ENCODE measurements around the gene CMKLR1.
A peak's percentile ranks its signal among the peaks of the same experiment; 100 is the strongest.

The CMKLR1 gene

DNA sequence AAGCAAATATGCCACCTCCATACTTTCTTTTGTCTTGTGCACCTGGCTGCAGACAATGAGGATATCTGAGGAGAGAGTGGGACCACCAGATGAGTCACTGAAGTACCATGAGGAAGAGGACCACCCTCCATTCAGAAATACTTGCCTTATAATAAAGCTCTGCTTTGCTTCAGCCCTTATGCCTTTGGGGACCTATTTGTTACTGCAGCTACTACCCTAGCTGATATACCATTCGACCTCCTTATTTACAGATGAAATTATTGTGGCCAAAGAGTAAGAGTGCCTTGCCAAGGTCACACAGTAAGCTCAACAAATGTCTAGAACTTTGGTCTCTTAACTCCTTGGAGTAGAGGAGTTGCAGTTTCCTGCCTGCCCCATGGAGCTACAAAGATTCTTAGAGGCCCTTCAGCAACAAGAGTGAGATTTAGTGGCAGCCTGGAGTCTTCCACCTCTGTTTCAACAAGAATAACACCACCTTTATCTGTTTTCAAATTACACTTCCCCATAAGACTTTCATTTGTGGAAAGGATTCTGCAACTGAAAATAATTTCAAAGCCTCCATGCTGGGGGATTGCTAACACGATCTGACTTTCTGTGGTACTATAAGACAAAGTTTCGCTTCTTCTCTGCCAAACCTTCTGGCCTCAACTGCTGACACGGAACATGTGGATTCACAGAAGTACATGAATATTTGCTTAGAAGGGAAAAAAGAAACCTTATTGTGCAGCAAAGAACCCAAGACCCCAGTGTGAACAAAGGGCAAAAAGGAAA is 3.6 kb downstream of the CMKLR1 start:
- DNase-seq = no peak

DNA sequence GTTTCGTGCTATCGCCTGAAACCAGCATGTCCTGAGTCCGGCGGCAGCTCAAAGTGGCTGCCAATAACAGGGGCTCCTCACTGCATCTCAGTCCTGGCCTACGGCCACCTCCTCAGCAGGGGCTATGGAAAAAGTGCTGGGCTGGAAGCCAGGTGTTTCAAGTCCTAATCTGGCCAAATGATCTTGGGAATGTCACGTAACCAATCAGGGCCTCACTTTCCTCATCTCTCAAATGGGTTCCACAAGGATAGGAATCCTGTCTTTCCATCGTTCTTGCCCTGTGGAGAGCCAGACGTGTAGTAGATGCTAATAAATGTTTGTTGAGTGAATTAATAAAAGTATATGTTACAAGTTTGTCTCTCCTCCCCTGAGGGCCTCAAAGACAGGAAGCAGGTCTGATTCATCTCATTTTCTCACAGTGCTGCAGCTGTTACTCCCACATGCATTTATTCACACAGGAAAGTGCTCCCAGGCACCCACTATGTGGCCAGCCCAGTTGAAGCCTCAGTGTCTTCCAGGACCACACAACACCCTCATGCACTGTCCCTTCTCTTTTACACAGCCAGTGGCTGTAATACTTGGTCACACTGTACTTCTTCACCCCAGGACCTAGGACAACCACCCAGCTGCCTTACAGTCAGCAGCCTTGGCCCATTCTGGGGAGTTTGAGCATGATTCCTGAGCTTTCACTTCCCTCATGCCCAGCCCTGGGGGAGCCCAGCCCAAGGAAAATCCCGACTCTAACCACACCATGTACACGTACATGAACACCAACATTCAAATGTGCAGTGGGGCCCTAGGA is 5.0 kb downstream of the CMKLR1 start:
- peak; percentile 40 for DNase-seq

DNA sequence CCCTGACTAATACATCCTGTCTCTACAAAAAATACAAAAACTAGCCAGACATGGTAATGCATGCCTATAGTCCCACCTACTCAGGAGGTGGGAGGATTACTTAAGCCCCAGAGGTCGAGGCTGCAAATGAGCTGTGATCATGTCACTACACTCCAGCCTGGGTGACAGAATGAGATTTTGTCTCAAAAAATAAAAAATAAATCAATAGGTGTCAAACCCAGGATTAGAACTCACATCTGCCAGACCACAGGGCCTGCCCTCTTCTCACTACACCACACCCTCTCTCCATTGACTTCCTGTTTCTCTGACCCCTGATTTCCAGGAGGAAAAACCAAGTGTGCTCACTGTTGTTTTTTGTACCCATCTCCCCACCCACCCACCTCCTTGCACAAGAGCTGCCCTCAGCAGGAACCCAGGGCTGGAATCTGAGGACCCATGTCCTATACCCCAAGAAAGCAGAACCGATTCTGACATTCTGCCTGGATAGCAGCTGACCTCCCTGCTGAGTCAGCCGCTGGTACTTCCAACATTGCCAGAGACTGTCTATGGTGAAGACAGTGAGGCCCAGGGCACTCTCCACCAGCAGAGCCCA is 6.2 kb downstream of the CMKLR1 start:
- no peak for DNase-seq

DNA sequence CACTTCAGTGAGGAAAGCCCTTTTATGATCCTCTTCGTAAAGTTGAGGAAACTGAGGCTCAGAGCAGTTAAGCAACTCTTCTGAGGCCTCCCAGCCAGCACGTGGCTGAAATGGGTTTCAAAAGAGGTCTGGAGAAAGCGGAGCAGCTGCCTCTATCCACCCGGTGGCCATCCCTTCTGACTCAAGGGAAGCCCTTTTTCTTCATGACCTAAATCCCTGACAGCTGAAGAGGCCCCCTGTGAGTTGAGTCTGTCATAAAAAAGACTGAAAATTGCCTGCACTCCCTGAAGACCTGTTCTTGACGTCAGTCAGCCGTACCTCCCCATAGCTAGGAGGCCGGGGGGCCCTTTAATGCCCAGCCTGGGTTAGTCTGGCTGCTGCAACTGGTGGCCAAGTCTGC is 10.7 kb downstream of the CMKLR1 start:
- no peak for DNase-seq

DNA sequence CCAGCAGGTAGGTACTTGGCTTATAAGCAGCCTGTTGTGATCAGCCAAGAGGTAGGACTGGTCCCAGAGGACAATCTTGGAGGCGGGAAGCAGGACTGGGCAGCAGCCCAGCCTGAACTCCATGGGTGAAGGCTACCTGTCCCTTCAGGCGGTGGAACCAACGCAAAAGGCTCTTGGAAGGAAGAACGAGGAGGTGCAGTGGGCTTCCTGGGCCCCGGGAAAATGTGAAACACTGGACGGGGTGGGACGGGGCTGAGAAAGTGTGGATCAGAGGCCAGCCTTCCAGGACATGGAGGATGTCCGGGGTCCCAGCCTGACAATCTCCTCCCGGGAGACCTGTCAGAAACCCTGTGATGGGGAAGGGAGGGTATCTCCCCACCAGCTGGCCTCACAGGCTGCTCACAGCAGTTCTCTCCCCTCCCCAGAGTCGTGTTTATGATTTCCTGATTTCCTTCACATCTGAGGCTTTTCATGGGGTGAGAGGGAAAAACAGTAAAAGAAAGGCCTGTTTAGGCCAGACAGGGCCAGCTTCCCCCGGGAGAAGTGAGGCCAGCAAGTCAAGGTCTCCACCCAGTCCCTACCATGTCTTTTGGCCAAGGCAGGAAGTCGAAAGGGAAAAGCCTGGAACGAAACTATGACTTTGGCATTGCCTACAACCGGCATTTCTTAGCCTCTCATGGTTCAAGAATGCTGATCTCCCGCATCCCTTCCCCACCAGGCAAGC is 11.3 kb downstream of the CMKLR1 start:
- DNase-seq = no peak

DNA sequence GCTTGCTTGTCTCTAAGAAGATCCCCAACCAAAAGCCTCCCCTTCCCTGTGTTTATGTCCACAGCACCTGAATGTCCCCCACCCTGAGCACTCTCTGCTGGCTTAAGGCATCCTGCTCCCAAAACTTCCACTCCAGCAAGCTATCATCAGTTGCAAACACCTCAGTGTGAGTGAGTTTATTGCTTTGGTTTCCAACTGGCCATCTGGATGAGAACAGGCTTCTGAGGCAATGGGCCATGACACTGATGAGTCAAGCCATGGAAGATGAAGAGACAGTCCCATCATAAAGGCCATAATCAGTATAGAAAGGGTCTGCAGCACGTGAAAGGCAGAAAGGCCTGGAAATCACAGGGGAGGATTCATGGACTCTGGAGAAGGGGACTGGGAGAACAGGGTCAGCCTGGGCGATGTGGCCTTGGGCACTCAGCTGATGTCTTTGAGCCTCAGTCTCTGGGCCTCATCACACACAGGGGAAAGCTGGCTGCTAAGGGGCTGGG is 12.8 kb downstream of the CMKLR1 start:
- peak; percentile 1 for DNase-seq

DNA sequence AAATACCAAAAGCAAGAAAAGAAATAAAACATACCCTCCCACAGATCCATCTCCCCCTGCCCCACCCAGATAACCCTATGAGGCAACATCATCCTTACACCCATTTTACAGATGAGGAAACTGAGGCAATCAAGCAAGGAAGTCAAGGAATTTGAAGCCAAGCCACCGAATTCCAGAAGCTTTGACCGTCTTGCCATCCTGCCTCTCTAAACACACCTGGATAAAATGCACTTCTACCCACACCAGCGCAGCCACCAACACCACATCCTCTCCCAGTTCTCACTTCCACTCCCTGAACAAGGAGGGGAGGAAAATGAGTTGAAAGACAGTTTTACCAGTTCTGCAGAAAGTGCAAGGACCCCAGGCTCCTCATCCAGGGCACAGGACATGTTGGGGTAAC is 13.6 kb downstream of the CMKLR1 start:
- no peak for DNase-seq

DNA sequence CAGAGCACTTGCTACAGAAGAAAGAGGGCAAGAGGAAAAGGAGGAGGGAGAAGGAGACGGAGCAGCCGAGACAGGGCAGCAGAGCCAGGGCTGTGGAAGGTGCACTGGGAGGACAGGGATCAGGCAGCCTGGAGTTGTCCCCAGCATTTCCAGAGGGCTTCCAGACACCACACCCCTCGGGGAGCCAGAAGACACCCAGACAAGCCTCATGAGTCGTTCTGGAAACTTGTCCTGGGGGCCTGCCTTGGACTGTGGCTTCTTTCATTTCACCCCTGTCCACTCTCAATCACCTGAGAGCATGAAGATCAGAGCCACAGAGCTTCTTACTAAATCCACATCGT is 14.1 kb downstream of the CMKLR1 start:
- no peak for DNase-seq

DNA sequence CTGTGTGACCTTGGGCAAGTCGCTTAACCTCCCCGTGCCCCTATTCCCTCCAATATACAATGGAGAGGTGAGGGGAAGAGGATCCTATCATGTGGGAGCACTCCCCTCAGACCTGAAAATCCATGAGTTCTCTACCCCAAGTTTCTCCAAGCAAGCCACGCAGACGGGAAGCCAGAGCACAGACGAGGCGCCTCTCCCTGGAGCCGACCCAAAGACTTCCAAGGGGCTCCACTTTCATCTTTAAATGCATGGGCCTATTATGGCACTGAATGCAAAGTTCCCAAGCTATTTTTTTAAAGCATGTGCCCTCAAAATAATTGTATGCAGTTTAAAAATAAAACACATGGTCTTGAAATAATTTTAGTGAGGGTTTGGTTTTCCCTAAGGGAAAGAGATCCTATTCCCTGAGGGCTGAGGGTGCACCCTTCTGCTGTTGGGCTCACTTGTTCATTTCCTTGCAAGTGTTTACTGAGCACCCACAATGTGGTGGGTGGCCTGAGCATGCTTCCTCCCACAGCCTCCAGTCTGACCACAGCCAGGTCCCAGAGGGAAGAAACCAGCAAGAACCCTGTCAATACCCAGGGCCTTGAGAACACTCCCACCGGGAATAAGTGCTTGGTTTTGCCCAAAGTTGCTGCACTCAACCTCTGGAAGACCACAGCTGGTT is 14.6 kb downstream of the CMKLR1 start:
- DNase-seq = no peak

DNA sequence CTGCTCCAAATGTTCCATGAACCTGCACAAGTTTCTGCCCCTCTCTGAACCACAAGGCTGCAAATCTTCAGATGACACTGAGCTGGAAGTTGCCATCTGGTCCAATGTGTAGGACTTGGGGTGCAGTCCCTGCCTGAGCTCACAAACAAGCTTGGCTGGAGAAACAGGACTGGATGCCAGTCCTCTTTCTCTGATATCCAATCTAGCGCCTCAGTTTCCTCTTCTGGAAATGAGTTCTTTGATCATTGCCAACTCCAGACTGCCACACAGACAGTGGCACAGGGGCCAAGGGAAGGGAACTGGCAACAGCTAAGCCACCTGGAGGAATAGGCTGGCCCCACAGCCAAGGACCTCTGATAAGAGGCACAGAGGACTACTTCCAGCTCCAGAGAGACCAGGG is 15.5 kb downstream of the CMKLR1 start:
- no peak for DNase-seq

DNA sequence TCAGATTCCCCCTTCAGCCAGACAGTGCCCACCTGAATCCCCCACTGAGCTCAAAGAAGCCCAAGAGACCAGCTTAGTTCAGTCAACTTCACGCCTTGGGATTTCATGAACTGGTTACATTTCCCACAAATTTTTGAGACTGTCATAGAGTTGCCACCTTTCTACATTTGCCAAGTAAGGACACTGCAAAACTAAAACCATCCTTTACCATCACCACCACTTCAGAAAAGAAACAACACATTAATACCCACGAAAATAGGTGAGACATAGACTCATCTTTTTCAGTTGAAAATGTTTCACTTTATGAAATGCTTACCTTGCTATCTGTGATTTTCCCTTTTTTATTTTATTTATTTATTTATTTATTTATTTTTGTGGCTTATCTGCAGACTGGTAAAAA is 16.1 kb downstream of the CMKLR1 start:
- no peak for DNase-seq

DNA sequence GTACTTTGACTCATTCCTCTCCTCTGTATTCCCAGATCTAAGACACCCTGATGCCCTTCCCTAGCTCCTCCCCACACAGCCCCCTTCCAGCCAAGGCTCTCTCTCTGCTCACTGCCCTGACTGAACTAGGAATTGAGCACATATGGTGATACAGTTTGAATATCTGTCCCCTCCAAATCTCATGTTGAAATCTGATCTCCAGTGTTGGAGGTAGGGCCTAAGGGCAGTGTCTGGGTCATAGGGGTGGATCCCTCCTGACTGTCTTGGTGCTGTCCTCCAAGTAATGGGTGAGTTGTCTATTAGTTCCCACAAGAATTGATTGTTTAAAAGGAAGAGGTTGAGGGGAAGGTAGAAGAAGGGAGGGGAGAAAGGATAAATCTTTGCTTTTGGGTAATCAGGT is 17.4 kb downstream of the CMKLR1 start:
- DNase-seq = no peak

DNA sequence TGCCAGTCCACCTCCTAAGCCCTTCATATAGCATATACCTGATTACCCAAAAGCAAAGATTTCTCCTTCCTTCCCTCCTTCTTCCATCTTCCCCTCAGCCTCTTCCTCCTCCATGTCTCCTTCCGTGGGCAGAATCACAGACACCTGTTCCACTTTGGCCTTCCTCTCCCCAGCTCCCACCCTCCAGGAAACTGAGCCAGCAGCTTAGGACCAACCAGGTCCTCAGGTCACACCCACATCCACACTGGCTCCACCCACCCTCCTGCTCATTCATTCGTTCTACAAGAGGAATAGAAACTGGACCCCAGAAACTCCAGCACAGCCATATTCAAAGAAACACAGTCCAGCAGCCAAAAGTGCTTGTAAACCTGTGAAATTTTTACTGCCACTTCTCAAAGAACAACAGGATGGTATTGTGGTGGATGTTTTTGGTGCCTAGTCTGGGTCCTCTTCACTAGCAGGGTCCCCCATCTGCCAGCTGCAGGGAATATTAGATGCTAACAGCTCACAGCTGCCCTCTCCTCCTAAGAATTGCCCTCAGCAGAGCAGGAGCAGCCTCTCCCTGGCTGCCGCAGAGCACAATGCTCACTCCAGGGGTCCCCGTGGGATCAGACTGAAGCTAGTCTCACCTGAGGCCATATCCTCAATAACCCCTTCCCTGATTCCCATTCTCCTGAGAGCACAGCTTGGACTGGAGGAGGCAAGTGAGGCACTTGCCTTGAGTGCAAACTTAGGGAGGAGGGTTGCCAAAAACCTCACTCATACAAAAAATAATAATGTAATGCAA is 18.4 kb downstream of the CMKLR1 start:
- DNase-seq = no peak

DNA sequence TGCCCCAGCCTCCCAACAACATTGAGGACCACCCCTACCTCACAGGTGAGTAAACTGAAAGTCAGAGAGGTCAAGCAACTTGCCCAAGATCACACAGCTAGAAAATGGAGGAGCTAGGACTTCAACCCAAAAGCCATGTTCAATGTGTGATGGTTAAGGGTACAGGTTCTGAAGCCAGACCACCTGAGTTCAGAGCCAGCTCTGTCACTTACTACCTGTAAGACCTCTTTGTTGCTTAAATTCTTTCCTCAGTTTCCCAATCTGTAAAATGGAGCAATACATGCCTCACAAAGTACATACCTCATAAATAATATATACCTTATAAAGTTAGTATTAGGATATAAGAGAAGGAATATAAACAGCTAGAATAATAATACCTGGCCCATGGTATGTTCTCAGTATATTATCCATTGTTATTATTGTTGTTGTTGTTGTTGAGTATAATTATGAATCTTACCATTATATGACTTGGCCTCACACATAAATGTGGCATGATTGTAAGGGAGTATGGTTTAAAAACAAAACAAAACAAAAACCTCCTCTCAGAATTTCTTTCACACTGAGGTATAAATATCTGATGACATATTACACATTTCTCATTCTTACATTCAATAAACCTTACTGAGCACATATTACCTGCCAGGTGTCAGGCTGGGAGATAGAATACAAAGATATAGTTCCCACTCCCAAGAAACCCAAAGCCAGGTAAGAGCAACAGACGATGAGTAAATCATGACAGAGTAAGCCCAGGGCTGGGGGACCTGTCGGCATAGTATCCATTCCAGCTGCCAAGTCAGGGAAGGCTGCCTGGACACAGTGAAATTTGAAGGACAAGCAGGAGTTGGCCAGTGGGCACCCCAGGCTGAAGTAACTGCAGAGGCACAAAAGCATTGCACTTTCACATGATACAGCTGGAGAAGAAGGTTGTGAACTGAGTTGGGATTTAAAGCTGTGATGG is 19.6 kb downstream of the CMKLR1 start:
- no peak for DNase-seq

DNA sequence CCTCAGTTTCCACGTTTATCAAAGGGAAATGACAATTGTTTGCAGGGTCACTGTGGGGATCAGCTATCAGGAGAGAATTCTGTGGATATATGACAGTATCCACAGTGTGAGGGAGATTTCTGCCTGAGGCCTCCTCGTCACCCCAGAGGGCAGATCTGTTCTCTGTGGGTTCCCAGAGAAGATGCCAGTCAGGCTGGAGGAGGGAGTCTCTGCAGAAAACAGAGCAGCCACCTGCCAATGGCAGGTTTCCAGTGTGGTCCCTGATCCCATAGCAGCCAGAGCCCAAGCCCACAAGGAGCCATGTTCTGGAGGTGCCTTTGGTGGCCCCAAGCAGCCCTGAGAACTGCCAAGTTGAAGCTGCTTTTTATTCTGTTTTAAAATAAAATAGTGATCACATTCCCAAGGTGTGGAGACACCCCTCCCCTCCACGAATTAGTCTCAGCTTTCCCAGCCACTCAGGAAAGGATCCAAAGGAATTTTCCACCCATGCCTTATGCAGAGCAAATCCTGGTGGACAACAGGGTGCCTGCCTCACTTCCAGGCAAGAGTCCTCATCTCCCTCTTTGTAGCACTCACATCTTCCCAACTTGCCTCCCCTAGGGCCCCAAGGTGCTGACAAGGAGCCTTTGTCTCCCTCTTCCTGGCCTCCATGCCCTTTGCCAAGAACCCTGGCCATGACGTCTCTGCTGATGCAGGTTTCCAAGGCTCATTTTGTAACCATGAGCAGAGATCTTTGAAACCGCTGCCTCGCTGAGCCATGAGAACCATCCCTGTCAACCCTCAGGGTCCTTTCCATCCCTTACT is 20.4 kb downstream of the CMKLR1 start:
- no peak for DNase-seq

DNA sequence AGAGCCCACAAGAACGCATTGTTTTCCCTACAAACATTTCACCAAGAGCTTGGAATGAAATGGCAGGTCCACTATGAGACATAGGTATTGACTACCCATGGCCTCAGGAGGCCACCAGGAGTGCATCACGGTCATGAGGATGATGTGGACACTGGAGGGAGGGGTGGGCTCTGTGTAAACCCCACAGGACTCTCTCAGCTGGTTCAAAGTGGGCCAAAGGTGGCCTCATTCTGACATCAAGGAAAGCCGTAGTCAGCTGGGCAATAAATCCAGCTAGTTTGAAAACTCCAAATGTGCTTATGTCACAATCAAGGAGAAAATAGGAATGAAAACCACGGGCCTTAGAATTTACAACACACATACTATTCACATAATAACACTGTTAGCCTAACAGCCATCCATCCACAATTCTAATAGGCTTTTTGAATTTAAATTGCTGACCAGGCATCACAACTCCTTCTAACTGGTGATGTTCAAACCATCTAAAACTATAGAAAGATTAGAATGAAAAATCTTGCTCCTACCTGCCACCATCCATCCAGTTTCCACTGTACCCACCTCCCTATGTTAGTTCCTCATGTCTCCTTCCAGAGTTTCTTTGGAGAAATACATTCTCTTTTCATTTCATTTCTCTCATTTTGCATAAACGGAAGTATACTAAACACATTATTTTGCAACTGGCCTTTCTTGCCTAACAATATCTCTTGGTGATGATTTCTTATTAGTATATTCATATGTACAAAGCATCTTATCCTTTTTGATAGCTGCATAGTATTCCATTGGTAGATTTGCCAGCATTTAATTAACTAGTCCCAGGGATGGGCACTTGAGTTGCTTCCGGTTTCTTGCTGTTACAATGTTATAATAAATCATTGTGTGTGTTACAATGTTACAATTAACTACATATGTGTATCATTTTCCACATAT is 21.5 kb downstream of the CMKLR1 start:
- no peak for DNase-seq

DNA sequence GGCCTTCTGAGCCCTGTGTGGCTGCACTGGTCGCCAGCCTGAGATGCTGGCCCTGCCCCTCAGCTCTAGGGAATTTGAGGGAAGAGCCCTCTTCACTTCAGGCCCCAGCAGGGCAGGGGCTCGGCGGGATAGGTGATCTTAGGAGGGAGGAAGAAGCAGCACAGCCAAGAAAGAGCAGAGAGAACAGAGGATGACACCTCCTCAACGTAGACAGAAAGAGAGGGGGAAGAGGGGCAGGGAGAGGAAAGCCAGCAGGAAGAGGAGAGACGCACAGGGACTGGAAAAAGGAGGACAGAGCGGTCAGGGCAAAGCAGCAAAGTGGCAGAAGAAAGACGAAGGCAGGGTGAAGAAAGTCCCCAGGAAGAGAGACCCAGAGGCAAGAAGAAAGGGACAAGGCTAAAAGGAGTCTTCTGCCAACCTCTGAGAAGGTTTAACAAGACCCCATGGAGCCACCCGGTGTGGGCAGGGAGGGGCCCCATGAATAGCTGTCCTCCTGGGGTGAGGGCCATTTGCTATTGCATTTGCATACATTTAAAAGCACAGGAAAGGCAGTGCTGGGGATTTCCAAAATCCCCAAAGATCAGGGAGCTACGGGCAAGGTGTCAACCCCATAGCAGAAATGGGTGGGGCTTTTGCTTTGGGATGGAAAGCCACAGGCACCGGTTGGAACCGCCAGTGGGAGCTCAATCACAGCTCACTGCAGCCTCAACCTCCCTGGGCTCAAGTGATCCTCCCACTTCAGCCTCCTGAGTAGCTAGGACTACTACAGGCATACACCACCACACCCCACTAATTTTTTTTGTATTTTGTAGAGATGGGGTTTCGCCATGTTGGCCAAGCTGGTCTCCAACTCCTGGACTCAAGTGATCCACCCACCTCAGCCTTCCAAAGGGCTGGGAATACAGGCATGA is 22.7 kb downstream of the CMKLR1 start:
- DNase-seq = no peak
